ENCODE data around the gene MLC1. TPM values are rescaled to one million over a fixed set of nuclear protein-coding genes. Genes with fewer than 3 reads are reported as not detected.

Gene MLC1
- total RNA-seq, 4 donors from 2014 or later = 0.49 to 3.4 (median 0.70) TPM

DNA sequence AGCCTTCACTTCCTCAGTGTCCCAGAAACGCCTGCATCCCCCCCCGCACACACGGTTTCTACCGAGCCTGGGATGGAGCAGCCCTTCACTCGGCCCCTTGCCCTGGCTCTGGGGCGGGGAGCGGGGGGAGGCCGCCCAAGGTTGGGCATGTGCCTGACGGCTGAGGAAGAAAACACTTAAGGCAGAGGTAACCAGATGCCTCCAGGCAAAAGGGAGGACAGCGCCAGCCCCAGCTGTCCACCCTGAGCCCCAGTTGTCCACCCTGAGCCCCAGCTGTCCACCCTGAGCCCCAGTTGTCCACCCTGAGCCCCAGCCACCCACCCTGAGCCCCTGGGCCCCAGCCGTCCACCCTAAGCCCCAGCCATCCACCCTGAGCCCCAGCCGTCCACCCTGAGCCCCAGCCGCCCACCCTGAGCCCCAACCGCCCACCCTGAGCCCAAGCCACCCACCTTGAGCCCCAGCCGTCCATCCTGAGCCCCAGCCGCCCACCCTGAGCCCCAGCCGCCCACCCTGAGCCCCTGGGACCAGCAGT, 23.3 kb downstream of the MLC1 start:
- Histone ChIP-seq H3K9me3 (no peaks in the 10 kb centered on the region), H3K27ac (no peak overlapping the region), H3K4me1 (peaks cover 15% of the 10 kb centered on the region), H3K4me3 (no peak overlapping the region), H3K27me3 (peaks cover 50% of the 10 kb centered on the region), H3K36me3 (no peaks in the 10 kb centered on the region)
- TF ChIP-seq POLR2A (IDR thresholded peaks at IDR 0.05) (no peak), POLR2AphosphoS5 (IDR thresholded peaks at IDR 0.05) (no peak), EP300 (IDR thresholded peaks at IDR 0.05) (no peak)
- TF ChIP-seq, protein P1, sequence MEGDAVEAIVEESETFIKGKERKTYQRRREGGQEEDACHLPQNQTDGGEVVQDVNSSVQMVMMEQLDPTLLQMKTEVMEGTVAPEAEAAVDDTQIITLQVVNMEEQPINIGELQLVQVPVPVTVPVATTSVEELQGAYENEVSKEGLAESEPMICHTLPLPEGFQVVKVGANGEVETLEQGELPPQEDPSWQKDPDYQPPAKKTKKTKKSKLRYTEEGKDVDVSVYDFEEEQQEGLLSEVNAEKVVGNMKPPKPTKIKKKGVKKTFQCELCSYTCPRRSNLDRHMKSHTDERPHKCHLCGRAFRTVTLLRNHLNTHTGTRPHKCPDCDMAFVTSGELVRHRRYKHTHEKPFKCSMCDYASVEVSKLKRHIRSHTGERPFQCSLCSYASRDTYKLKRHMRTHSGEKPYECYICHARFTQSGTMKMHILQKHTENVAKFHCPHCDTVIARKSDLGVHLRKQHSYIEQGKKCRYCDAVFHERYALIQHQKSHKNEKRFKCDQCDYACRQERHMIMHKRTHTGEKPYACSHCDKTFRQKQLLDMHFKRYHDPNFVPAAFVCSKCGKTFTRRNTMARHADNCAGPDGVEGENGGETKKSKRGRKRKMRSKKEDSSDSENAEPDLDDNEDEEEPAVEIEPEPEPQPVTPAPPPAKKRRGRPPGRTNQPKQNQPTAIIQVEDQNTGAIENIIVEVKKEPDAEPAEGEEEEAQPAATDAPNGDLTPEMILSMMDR (IDR thresholded peaks at IDR 0.05) = no peak
- WGBS = 75% methylated on average over 10 of the region's 17 CpGs
- DNase-seq (ENCODE audit: low spot score in 2 of 2) = no peak

DNA sequence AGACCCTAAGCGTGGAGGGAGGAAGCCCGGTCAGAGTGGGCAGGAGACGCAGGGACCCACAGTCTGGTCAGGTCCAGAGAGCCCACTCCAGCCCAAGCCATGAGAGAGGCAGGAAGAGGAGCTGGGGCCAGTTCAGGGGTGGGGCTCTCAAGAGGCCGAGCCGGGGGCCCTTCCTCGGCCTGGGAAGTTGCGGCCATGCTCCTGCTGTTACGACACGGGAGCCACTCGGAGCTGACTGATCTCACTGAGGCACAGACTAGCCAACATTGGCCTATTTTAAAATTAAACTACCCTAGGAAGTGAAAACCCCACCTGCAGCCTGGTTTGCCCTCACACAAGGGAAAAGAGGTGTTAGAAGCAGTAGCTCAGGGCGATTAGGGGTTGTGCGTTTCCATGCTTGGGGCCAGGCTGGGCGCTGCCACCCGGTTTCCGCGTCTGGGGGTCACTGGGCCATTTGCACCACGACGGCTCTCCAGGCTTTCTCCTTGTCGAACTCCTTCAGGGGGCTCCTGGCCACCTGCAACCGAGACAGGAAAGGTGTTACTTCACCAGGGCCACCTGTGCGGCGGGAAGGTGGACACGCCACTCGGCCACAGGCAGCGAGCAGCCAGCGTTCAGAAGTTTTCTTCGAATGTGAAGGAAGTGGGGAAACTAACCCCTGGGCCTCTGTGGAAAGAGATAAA, 23.9 kb downstream of the MLC1 start:
- no peaks in the 10 kb centered on the region for H3K9me3 ChIP-seq
- no peak for DNase-seq (ENCODE audit: low spot score in 2 of 2)
- no peak overlapping the region for H3K4me3 ChIP-seq
- WGBS = 78% methylated on average over 23 of the region's 27 CpGs
- peaks cover 15% of the 10 kb centered on the region for H3K4me1 ChIP-seq
- no peaks in the 10 kb centered on the region for H3K36me3 ChIP-seq
- H3K27me3 ChIP-seq = peaks cover 50% of the 10 kb centered on the region
- TF ChIP-seq POLR2AphosphoS5 (IDR thresholded peaks at IDR 0.05) = no peak
- TF ChIP-seq, protein P1 (IDR thresholded peaks at IDR 0.05) = no peak
- no peak for TF ChIP-seq POLR2A (IDR thresholded peaks at IDR 0.05)
- TF ChIP-seq EP300 (IDR thresholded peaks at IDR 0.05) = no peak
- no peak overlapping the region for H3K27ac ChIP-seq

DNA sequence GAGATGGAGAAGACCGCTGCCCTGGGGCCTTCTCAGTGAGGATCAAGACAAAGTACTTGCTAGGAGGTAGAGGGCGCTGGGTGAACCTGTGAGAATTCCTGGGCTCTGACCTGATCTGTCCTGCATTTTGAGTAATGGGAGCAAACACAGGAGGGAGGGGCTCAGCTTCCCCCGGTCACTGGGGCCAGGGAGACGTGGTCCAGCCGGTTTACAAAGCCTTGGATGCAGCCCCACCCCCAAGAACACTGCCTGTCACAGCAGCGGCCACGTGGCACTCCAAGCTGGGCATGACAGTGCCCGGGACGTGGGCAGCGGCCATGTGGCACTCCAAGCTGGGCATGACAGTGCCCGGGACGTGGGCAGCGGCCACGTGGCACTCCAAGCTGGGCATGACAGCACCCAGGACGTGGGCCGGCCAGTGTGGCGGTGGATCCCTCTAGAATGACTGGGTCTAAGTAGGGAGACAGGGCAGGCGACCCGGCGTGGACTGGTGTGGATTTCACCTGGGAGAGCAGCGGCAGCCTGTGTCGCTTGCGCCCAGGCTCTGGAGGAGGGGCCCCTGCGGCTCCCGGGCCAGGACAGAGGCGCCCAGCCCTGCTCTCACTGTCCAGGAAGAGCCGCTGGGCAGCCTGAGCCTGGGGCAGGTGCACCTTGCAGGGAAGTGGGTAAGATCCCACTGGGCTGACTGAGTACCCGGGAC, 24.6 kb downstream of the MLC1 start:
- no peak for DNase-seq (ENCODE audit: low spot score in 2 of 2)
- no peaks in the 10 kb centered on the region for H3K36me3 ChIP-seq
- no peak overlapping the region for H3K27ac ChIP-seq
- peaks cover 15% of the 10 kb centered on the region for H3K4me1 ChIP-seq
- no peaks in the 10 kb centered on the region for H3K9me3 ChIP-seq
- WGBS = 72% methylated on average over 6 of the region's 28 CpGs
- H3K27me3 ChIP-seq = peaks cover 50% of the 10 kb centered on the region
- no peak overlapping the region for H3K4me3 ChIP-seq
- TF ChIP-seq, protein P1 (IDR thresholded peaks at IDR 0.05) = no peak
- TF ChIP-seq POLR2A (IDR thresholded peaks at IDR 0.05) = no peak
- no peak for TF ChIP-seq EP300 (IDR thresholded peaks at IDR 0.05)
- TF ChIP-seq POLR2AphosphoS5 (IDR thresholded peaks at IDR 0.05) = no peak

DNA sequence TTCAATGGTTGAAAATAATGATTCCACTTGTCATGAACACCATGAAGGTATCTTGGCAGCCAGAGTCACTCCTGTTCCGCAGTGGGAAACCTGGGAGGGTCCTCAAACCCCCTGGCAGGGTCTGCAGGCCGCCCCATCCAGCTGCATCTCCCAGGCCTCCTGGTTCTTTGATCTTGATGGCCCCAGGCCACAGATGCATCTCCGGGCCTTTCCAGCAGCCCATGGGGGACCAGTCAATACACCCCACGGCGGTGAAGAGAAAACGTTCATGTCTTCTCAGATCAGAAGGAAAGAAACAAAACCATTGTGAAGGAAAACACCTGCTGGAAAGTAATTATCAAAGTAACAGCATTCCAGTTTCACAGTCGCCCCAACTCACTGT, 25.4 kb downstream of the MLC1 start:
- WGBS = 83% methylated on average over 5 of the region's 7 CpGs
- TF ChIP-seq POLR2A (IDR thresholded peaks at IDR 0.05) (no peak), POLR2AphosphoS5 (IDR thresholded peaks at IDR 0.05) (no peak), EP300 (IDR thresholded peaks at IDR 0.05) (no peak)
- TF ChIP-seq, protein P1 (IDR thresholded peaks at IDR 0.05) = no peak
- no peak for DNase-seq (ENCODE audit: low spot score in 2 of 2)
- Histone ChIP-seq H3K27ac (no peak overlapping the region), H3K27me3 (peaks cover 50% of the 10 kb centered on the region), H3K4me1 (peaks cover 15% of the 10 kb centered on the region), H3K9me3 (no peaks in the 10 kb centered on the region), H3K4me3 (peak overlapping the region; percentile 3), H3K36me3 (no peaks in the 10 kb centered on the region)
